22Rv1 (cell line): Measurements from ENCODE around the gene HTT.

Experiments
- H3K27ac ChIP-seq: fragments of 450-650 bp; 2 replicates; pipeline ENCODE4 v1.5.1; 2017
- ZFX ChIP-seq: fragments of 450-650 bp; IDR thresholded peaks from 2 replicates; pipeline ENCODE4 v1.6.1; 2017; ENCODE audit warnings: antibody characterized with exemption, borderline replicate concordance
- TF ChIP-seq, protein P1 (sequence below): fragments of 450-650 bp; IDR thresholded peaks from 2 replicates; pipeline ENCODE4 v1.5.1; 2017; ENCODE audit warnings: mild to moderate bottlenecking

The HTT gene

DNA sequence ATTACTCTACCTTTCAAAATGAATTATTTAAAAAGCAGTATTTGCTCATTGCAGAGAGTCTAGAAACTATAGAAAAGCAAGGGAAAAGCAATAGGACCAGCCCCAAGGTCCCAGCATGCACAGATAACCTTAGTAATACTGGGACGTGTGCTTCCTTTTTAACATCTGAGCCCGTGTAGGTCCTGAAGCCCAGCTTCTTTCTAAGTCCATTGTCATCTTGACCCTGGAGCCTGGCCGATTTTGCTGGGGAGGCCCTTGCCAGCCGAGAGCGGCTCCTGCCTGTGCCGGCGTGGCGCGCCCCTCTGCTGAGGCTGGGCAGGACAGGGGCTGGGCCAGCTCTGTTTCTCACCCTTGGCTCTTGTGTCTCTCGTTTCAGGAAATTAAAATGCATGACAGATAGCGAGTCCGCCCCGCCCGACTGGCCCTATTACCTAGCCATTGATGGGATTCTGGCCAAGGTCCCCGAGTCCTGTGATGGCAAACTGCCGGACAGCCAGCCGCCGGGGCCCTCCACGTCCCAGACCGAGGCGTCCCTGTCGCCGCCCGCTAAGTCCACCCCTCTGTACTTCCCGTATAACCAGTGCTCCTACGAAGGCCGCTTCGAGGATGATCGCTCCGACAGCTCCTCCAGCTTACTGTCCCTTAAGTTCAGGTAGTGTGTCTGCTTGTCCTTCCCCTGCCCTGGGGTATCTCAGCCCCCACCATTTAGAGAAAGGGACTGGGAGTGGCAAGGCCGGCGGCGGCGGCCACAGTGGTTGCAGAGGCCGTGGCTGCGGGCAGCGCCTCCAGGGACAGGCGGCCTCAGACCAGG, 178.6 kb downstream of the HTT start:
- no peak overlapping the region for H3K27ac ChIP-seq
- TF ChIP-seq ZFX, result no peak
- TF ChIP-seq, protein P1, sequence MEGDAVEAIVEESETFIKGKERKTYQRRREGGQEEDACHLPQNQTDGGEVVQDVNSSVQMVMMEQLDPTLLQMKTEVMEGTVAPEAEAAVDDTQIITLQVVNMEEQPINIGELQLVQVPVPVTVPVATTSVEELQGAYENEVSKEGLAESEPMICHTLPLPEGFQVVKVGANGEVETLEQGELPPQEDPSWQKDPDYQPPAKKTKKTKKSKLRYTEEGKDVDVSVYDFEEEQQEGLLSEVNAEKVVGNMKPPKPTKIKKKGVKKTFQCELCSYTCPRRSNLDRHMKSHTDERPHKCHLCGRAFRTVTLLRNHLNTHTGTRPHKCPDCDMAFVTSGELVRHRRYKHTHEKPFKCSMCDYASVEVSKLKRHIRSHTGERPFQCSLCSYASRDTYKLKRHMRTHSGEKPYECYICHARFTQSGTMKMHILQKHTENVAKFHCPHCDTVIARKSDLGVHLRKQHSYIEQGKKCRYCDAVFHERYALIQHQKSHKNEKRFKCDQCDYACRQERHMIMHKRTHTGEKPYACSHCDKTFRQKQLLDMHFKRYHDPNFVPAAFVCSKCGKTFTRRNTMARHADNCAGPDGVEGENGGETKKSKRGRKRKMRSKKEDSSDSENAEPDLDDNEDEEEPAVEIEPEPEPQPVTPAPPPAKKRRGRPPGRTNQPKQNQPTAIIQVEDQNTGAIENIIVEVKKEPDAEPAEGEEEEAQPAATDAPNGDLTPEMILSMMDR, result no peak

DNA sequence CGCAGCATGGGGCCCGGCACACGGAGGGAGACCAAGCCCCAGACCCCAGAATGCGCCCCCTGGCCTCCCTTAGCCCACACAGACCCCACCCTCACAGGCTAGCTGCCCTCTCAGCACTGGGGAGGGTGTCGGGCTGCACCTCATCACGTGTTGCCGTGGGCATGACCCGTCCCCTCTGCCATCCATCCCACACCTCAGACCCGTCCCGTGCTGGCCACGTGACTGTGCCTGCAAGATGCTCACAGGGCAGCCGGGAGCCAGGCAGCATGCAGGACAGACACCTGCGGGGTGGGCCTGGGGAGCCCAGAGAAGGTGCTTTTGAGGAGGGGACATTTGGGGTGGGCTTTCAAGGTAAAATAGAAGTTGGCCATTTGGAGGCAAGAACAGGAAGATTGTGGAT, 179.3 kb downstream of the HTT start:
- TF ChIP-seq, protein P1, result no peak
- no peak for TF ChIP-seq ZFX
- H3K27ac ChIP-seq, result no peak overlapping the region

DNA sequence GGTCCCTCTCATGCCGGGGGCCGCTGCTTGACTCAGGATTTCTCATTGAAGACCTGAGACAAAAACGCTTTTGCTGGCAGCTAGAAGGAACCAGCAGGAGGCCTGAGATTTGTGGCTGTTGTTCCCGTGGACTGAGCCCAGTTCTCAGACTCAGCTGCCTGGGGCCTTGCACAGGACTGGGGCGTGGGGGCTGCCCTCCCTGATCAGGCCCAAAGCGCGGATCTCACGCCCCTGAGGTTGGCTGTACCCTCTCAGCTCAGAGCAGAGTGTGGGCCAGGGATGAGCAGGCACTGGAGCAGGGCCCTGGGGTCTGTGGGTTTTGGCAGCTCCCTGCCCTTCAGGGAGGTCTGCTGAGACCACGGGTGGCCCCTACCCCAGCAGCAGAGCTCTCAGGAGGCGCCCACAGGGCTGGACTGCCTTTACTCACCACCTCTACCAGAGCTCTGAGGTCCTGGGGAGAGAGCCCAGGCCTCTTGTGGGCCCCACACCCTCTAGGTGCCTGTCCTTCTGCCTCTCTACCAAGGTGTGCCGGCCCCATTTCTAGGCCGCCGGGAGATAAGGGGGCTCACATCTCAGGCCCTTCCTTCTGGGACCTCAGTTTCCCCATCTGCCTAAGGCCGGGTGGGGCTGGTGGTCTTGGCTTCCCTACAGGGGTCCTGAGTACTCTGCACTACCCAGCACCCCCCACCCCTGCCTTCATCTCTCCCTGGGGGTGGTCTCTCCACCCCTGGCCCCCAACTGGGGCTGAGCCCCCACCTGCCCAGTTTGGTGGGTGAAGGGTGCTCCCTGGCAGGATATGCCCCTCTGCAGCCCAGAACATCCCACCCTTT, 180.0 kb downstream of the HTT start:
- H3K27ac ChIP-seq, result no peak overlapping the region
- TF ChIP-seq, protein P1, result no peak
- no peak for TF ChIP-seq ZFX

DNA sequence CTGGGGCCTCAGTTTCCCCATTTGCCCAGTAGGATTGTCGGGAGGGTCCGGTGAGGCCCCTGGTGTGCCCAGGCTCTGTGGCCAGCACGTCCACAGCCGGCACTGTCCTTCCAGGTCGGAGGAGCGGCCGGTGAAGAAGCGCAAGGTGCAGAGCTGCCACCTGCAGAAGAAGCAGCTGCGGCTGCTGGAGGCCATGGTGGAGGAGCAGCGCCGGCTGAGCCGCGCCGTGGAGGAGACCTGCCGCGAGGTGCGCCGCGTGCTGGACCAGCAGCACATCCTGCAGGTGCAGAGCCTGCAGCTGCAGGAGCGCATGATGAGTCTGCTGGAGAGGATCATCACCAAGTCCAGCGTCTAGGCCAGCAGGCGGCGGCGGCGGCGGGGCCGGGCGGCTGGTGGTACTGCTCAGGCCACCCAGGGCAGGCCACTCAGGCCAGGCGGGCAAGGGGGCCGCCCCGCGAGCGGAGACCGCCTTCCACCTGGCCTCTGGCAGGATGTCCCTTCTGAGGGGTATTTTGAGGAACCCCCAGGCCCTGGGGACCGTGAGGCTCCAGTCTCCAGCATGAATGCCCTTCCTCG, 181.2 kb downstream of the HTT start:
- no peak for TF ChIP-seq ZFX
- TF ChIP-seq, protein P1, result no peak
- no peak overlapping the region for H3K27ac ChIP-seq

DNA sequence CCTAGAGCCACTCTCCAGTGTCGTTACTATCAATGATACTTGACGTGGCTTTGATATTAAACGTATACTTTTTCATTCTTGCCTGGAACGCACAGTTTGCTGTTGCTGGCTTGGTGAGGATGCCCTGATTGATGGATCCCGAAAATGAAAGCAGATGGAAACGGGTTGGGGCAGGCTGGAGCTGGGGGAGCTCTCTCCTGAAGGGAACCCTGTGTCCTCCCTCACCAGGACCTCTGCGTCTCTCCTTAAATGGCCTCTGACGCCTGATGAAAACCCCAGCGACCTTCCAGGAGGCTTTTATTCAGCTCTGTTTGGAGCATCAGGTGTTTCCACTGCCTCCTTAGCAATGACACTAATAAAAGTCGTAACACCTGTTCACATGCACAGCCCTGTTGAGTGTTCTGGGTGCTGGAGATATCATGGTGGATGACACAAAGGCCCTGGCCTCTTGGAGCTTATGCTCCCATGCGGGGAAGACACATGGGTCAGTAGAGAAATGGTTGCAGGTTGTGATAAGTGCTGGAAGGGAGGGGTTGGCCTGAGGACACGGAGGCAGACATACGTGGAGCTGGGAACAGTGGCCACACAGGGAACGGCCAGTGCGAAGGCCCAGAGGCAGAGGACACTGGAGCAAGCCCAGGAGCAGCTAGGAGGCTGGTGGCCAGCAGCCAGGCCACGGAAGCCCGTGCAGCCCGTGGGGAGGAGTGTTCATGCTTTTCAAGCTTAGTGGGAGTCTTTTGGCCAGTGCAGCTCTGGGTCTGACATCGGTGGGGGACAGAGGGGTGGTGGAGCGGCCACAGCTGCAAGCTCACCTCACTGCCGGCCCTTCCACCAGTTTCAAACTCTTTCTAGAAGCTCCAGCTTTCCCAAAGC, 182.0 kb downstream of the HTT start:
- no peak overlapping the region for H3K27ac ChIP-seq
- no peak for TF ChIP-seq ZFX
- TF ChIP-seq, protein P1, result no peak

DNA sequence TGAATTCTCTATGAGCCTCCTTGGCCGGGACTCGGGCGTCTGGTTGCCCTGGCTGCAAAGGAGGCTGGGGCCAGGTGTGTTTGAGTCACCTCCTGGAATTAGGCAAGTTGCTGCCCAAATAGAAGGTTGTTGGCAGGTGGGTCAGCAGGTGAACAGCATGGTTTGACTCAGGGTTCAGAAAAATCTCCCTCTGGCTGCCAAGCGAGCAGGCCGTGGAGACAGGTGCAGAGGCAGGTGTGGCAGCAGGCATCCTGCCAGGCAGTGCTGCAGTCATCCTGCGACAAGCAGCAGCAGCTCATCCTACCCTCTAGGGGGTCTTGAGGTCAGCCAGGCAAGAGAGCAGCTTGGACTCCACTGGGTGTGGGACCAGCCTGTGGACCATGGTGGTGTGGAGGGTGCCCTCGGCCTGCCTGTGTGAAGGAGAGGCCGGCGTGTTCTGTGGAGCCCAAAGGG, 182.6 kb downstream of the HTT start:
- no peak for TF ChIP-seq ZFX
- TF ChIP-seq, protein P1, result no peak
- H3K27ac ChIP-seq, result no peak overlapping the region
